Liver (tissue), 9 donors: ENCODE measurements around the gene ZSCAN2. TPM values are rescaled to one million over a fixed set of nuclear protein-coding genes. Genes with fewer than 3 reads are reported as not detected.

Experiments
- DNase-seq: peaks from one replicate; pipeline ENCODE4 v3.0.0-alpha.2; 2017; ENCODE audit warnings: low spot score
- H3K27ac ChIP-seq, 2 donors: one replicate each; pipeline ENCODE4 v1.7.0; 2013; ENCODE audit warnings: inconsistent platforms in 2 of 2, low read length in 2 of 2, control low read depth in 1 of 2, low read depth in 1 of 2, mild to moderate bottlenecking in 1 of 2
- H3K27me3 ChIP-seq, 4 donors: one replicate each; pipeline versions ENCODE4 v1.6.1 to v1.7.0; 2013; ENCODE audit warnings: low read length in 3 of 4, inconsistent platforms in 1 of 4, mild to moderate bottlenecking in 1 of 4, moderate library complexity in 1 of 4; ENCODE audit not compliant: control insufficient read depth in 4 of 4, insufficient read depth in 4 of 4
- H3K36me3 ChIP-seq, 4 donors: one replicate each; pipeline versions ENCODE4 v1.6.1 to v1.7.0; 2013; ENCODE audit warnings: low read length in 3 of 4, mild to moderate bottlenecking in 3 of 4, low read depth in 1 of 4, moderate library complexity in 1 of 4; ENCODE audit not compliant: control insufficient read depth in 4 of 4, insufficient read depth in 3 of 4
- H3K4me1 ChIP-seq, 4 donors: one replicate each; pipeline versions ENCODE4 v1.6.1 to v1.7.0; 2013; ENCODE audit warnings: low read length in 3 of 4, mild to moderate bottlenecking in 3 of 4, moderate library complexity in 1 of 4; ENCODE audit not compliant: control insufficient read depth in 4 of 4, insufficient read depth in 4 of 4
- H3K4me3 ChIP-seq, 3 donors: one replicate each; pipeline versions ENCODE4 v1.6.1 to v1.7.0; 2013; ENCODE audit warnings: low read length in 3 of 3, control low read depth in 1 of 3, low read depth in 1 of 3, mild to moderate bottlenecking in 1 of 3
- H3K9ac ChIP-seq, 2 donors: one replicate each; pipeline ENCODE4 v1.7.0; 2013; ENCODE audit warnings: low read length in 2 of 2, mild to moderate bottlenecking in 2 of 2, moderate library complexity in 2 of 2, control low read depth in 1 of 2, low read depth in 1 of 2
- H3K9me3 ChIP-seq, 4 donors: one replicate each; pipeline versions ENCODE4 v1.6.1 to v1.7.0; 2013; ENCODE audit warnings: low read length in 3 of 4; ENCODE audit not compliant: control insufficient read depth in 4 of 4
- FOXA1 ChIP-seq: IDR thresholded peaks from 2 replicates; pipeline ENCODE4 v1.6.1; 2016; ENCODE audit warnings: antibody characterized with exemption
- NR2F2 ChIP-seq: IDR thresholded peaks from 2 replicates; pipeline ENCODE4 v1.6.1; 2016; ENCODE audit warnings: antibody characterized with exemption
- RAD21 ChIP-seq, 2 donors: IDR thresholded peaks; 2 replicates each; pipeline ENCODE4 v1.6.1; 2016; ENCODE audit warnings: antibody characterized with exemption in 2 of 2, mild to moderate bottlenecking in 2 of 2
- RXRA ChIP-seq, 2 donors: IDR thresholded peaks; 2 replicates each; pipeline ENCODE4 v1.6.1; 2017 to 2018; ENCODE audit warnings: antibody characterized with exemption in 2 of 2, mild to moderate bottlenecking in 1 of 2
- WGBS: extraction: QIAGEN DNeasy Blood & Tissue Kit; methylation state at CpG from one replicate; pipeline ENCODE4 v1.1.7; 2013; 5-methylcytosine and 5-hydroxymethylcytosine counted together
- polyA plus RNA-seq, 2 donors: library from polyadenylated mRNA; stranded (reverse) in 1 of 2; unstranded in 1 of 2; fragments of 200-250 nt in 1 of 2; fragments of >200 nt in 1 of 2; fragmentation: Nextera tagmentation in 1 of 2; extraction: Ambion mirVana in 1 of 2; gene quantifications; one replicate each; pipeline versions ENCODE4 v1.2.1 to v1.2.3, GENCODE V29; 2013 to 2015
- total RNA-seq, 2 donors: library from RNA; depleted of rRNA; stranded (reverse); fragments of >200 nt; gene quantifications; one replicate each; pipeline ENCODE4 v1.2.3, GENCODE V29; 2014
- TF ChIP-seq, protein P1 (sequence below): IDR thresholded peaks from 2 replicates; pipeline ENCODE4 v1.6.1; 2016; ENCODE audit warnings: antibody characterized with exemption
- TF ChIP-seq, protein P2 (sequence below): IDR thresholded peaks from 2 replicates; pipeline ENCODE4 v1.6.1; 2016; ENCODE audit warnings: antibody characterized with exemption
- TF ChIP-seq, protein P3 (sequence below): fragments of 150-350 bp; IDR thresholded peaks from 2 replicates; pipeline ENCODE4 v1.5.1; 2017; ENCODE audit warnings: improper control_type of control experiment, low read depth, low read length; ENCODE audit not compliant: missing input control
- TF ChIP-seq, protein P4 (sequence below): IDR thresholded peaks from 2 replicates; pipeline ENCODE4 v1.6.1; 2016; ENCODE audit warnings: antibody characterized with exemption, mild to moderate bottlenecking
- TF ChIP-seq, protein P5 (sequence below): IDR thresholded peaks from 2 replicates; pipeline ENCODE4 v1.6.1; 2016; ENCODE audit warnings: antibody characterized with exemption
- donor health status: healthy.
- donor health status: healthy.
- donor health status: healthy.
- donor health status: healthy.
- donor health status: healthy.

Gene ZSCAN2
- total and polyA plus RNA-seq, 4 donors: 5.4 to 11.0 (median 7.9) TPM

DNA sequence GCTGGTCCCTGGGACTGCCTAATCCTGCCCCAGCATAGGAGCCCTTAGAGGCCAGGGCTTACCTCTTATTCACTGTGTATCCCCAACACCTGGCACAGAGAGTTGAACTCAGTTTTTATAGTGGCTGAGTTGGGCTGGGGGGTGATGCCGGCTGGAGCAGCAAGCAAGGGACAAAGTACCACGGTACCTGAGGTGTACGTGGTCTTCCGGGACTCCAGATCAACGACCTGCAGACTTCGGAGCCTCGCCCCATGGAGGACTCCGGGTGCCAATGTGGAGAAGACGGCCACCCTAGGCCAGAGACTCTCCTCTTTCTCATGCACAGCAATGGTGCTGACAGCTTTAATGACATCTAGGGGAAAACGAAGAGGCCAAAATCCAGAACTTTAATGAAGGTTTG is 45.2 kb downstream of the ZSCAN2 start (continued):
- TF ChIP-seq, protein P1, sequence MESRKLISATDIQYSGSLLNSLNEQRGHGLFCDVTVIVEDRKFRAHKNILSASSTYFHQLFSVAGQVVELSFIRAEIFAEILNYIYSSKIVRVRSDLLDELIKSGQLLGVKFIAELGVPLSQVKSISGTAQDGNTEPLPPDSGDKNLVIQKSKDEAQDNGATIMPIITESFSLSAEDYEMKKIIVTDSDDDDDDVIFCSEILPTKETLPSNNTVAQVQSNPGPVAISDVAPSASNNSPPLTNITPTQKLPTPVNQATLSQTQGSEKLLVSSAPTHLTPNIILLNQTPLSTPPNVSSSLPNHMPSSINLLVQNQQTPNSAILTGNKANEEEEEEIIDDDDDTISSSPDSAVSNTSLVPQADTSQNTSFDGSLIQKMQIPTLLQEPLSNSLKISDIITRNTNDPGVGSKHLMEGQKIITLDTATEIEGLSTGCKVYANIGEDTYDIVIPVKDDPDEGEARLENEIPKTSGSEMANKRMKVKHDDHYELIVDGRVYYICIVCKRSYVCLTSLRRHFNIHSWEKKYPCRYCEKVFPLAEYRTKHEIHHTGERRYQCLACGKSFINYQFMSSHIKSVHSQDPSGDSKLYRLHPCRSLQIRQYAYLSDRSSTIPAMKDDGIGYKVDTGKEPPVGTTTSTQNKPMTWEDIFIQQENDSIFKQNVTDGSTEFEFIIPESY: no peak

DNA sequence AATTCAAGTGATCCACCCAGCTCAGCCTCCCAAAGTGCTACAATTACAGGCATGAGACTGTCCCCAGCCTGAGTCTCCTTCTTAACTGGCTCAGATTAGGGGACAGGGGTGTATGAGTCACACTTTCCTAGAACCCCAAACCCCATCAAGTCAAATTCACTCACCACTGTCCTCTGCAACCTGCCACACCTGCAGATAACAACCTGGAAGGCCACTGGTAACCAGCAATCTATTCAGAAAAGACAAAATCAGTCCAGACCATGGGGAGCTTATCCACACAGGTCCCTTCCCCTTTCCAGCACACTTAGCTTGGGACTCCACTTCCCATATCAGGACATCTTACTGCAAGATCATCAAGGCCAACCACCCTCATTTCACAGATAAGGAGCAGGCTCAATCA is 46.9 kb downstream of the ZSCAN2 start:
- peaks cover 6 to 56% (median 44%) of the 10 kb centered on the region in 4 donors for H3K36me3 ChIP-seq
- DNase-seq: no peak
- H3K9ac ChIP-seq: no peak overlapping the region
- no peaks in the 10 kb centered on the region for H3K4me1 ChIP-seq
- H3K9me3 ChIP-seq: no peaks in the 10 kb centered on the region
- H3K27me3 ChIP-seq: no peaks in the 10 kb centered on the region
- TF ChIP-seq NR2F2: no peak
- TF ChIP-seq, protein P2, sequence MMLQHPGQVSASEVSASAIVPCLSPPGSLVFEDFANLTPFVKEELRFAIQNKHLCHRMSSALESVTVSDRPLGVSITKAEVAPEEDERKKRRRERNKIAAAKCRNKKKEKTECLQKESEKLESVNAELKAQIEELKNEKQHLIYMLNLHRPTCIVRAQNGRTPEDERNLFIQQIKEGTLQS: no peak
- TF ChIP-seq, protein P3, sequence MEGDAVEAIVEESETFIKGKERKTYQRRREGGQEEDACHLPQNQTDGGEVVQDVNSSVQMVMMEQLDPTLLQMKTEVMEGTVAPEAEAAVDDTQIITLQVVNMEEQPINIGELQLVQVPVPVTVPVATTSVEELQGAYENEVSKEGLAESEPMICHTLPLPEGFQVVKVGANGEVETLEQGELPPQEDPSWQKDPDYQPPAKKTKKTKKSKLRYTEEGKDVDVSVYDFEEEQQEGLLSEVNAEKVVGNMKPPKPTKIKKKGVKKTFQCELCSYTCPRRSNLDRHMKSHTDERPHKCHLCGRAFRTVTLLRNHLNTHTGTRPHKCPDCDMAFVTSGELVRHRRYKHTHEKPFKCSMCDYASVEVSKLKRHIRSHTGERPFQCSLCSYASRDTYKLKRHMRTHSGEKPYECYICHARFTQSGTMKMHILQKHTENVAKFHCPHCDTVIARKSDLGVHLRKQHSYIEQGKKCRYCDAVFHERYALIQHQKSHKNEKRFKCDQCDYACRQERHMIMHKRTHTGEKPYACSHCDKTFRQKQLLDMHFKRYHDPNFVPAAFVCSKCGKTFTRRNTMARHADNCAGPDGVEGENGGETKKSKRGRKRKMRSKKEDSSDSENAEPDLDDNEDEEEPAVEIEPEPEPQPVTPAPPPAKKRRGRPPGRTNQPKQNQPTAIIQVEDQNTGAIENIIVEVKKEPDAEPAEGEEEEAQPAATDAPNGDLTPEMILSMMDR: no peak
- TF ChIP-seq RAD21 (IDR thresholded peaks at IDR 0.05): no peak
- TF ChIP-seq RXRA (IDR thresholded peaks at IDR 0.05): no peak
- TF ChIP-seq, protein P4, sequence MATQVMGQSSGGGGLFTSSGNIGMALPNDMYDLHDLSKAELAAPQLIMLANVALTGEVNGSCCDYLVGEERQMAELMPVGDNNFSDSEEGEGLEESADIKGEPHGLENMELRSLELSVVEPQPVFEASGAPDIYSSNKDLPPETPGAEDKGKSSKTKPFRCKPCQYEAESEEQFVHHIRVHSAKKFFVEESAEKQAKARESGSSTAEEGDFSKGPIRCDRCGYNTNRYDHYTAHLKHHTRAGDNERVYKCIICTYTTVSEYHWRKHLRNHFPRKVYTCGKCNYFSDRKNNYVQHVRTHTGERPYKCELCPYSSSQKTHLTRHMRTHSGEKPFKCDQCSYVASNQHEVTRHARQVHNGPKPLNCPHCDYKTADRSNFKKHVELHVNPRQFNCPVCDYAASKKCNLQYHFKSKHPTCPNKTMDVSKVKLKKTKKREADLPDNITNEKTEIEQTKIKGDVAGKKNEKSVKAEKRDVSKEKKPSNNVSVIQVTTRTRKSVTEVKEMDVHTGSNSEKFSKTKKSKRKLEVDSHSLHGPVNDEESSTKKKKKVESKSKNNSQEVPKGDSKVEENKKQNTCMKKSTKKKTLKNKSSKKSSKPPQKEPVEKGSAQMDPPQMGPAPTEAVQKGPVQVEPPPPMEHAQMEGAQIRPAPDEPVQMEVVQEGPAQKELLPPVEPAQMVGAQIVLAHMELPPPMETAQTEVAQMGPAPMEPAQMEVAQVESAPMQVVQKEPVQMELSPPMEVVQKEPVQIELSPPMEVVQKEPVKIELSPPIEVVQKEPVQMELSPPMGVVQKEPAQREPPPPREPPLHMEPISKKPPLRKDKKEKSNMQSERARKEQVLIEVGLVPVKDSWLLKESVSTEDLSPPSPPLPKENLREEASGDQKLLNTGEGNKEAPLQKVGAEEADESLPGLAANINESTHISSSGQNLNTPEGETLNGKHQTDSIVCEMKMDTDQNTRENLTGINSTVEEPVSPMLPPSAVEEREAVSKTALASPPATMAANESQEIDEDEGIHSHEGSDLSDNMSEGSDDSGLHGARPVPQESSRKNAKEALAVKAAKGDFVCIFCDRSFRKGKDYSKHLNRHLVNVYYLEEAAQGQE: no peak
- TF ChIP-seq, protein P1: no peak
- no peak for TF ChIP-seq FOXA1
- no peak overlapping the region for H3K27ac ChIP-seq
- H3K4me3 ChIP-seq: no peak overlapping the region

DNA sequence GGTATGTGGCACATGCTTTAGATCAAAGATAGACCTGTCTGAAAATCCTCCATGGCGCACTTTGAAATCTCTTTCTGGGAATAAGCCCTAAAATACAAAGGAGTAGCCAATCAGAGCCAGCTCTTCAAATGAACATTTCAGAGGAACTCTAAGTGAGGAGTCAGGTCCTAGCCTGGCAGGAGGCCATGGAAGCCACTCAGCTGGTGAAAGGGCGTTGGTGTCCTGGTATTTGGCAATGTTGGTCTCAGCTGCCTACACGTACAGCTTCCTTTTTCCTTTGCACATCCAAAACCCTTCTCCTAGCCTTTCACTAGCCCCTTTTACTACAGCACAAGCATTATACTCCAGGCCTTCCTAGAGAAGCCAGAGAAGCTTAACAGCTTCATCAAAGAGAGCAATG is 47.7 kb downstream of the ZSCAN2 start:
- H3K36me3 ChIP-seq: peaks cover 6 to 49% (median 38%) of the 10 kb centered on the region in 4 donors
- H3K4me3 ChIP-seq: no peak overlapping the region
- no peaks in the 10 kb centered on the region for H3K27me3 ChIP-seq
- no peak for DNase-seq
- peaks cover 2 to 4% (median 4%) of the 10 kb centered on the region in 4 donors for H3K4me1 ChIP-seq
- no peaks in the 10 kb centered on the region for H3K9me3 ChIP-seq
- H3K27ac ChIP-seq: no peak overlapping the region
- WGBS: 47% methylated on average over 3 of the region's 3 CpGs
- H3K9ac ChIP-seq: no peak overlapping the region
- TF ChIP-seq, protein P3: no peak
- TF ChIP-seq, protein P1: no peak
- TF ChIP-seq RAD21 (IDR thresholded peaks at IDR 0.05): no peak
- TF ChIP-seq, protein P5, sequence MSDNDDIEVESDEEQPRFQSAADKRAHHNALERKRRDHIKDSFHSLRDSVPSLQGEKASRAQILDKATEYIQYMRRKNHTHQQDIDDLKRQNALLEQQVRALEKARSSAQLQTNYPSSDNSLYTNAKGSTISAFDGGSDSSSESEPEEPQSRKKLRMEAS: no peak
- TF ChIP-seq, protein P4: no peak
